Measurements from ENCODE around the gene HACL1. TPM values are rescaled to one million over a fixed set of nuclear protein-coding genes. Genes with fewer than 3 reads are reported as not detected.

HACL1 gene
- polyA plus RNA-seq, 1 of the 3 experiments (the other 2 are of a cell fraction), result 15.1 TPM

DNA sequence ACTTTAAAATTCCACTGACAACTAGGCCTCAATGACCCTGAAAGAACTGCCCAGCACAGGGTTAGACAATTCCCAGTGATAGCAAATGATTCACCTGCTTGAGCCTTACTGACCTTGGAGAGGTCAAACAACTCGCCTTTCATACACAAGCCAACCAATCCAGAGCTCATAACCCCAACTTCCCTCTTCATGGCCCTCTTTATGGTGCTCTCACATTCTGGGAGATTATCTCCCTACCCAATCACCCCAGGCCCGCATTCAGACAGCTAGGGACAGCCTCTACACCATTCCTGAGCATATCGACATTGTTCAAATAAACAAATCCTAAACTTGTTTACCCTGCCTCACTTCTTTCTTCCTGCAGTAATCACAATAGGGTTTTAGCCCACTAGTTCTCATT, 47.6 kb downstream of the HACL1 start:
- no peak overlapping the region for H2AFZ ChIP-seq (ENCODE audit: low read depth)
- ChIA-PET CTCF (no interaction called here), POLR2A (no interaction called here)
- no peaks in the 10 kb centered on the region for H3K9me2 ChIP-seq
- H3K27me3 ChIP-seq (ENCODE audit: insufficient read depth), result no peaks in the 10 kb centered on the region
- H3K4me1 ChIP-seq (ENCODE audit: control insufficient read depth in 1 of 2, insufficient read depth in 2 of 2, low read depth in 1 of 2, low read length in 1 of 2), result no peaks in the 10 kb centered on the region
- no peaks in the 10 kb centered on the region for H4K20me1 ChIP-seq (ENCODE audit: insufficient read depth)
- peaks cover 0 to 4% of the 10 kb centered on the region in 2 experiments for H3K36me3 ChIP-seq (replicated peaks in 1 of 2; ENCODE audit: control insufficient read depth in 1 of 2, insufficient read depth in 2 of 2, low read length in 1 of 2)
- H3K4me3 ChIP-seq (ENCODE audit: low read depth in 2 of 2, low read length in 1 of 2), result no peak overlapping the region
- H3K79me2 ChIP-seq (ENCODE audit: insufficient read depth), result no peaks in the 10 kb centered on the region
- H3F3A ChIP-seq (replicated peaks; ENCODE audit: insufficient read depth), result peaks cover 14% of the 10 kb centered on the region
- H3K4me2 ChIP-seq, result no peak overlapping the region
- no peaks in the 10 kb centered on the region for H3K9me3 ChIP-seq
- DNase-seq, result no peak
- H3K27ac ChIP-seq (ENCODE audit: low read depth in 2 of 2, low read length in 1 of 2), result no peak overlapping the region
- 96% methylated on average over 3 of the region's 3 CpGs for WGBS (ENCODE audit: low lambda C conversion rate)
- no peak overlapping the region for H3K9ac ChIP-seq
- TF ChIP-seq FOXJ3 (CRISPR knock-in tag; IDR thresholded peaks at IDR 0.05) (no peak), MEF2A (IDR thresholded peaks at IDR 0.05; ENCODE audit: borderline replicate concordance, low read depth) (no peak), SIN3A (IDR thresholded peaks at IDR 0.05; ENCODE audit: borderline replicate concordance, low read depth, low read length) (no peak), MXI1 (IDR thresholded peaks at IDR 0.05; ENCODE audit: low read depth, low read length) (no peak)
- TF ChIP-seq, protein P1, sequence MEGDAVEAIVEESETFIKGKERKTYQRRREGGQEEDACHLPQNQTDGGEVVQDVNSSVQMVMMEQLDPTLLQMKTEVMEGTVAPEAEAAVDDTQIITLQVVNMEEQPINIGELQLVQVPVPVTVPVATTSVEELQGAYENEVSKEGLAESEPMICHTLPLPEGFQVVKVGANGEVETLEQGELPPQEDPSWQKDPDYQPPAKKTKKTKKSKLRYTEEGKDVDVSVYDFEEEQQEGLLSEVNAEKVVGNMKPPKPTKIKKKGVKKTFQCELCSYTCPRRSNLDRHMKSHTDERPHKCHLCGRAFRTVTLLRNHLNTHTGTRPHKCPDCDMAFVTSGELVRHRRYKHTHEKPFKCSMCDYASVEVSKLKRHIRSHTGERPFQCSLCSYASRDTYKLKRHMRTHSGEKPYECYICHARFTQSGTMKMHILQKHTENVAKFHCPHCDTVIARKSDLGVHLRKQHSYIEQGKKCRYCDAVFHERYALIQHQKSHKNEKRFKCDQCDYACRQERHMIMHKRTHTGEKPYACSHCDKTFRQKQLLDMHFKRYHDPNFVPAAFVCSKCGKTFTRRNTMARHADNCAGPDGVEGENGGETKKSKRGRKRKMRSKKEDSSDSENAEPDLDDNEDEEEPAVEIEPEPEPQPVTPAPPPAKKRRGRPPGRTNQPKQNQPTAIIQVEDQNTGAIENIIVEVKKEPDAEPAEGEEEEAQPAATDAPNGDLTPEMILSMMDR (IDR thresholded peaks at IDR 0.05), result no peak
- TF ChIP-seq, protein P2, sequence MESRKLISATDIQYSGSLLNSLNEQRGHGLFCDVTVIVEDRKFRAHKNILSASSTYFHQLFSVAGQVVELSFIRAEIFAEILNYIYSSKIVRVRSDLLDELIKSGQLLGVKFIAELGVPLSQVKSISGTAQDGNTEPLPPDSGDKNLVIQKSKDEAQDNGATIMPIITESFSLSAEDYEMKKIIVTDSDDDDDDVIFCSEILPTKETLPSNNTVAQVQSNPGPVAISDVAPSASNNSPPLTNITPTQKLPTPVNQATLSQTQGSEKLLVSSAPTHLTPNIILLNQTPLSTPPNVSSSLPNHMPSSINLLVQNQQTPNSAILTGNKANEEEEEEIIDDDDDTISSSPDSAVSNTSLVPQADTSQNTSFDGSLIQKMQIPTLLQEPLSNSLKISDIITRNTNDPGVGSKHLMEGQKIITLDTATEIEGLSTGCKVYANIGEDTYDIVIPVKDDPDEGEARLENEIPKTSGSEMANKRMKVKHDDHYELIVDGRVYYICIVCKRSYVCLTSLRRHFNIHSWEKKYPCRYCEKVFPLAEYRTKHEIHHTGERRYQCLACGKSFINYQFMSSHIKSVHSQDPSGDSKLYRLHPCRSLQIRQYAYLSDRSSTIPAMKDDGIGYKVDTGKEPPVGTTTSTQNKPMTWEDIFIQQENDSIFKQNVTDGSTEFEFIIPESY (IDR thresholded peaks at IDR 0.05; ENCODE audit: borderline replicate concordance, low read depth), result no peak
- TF ChIP-seq, protein P3, sequence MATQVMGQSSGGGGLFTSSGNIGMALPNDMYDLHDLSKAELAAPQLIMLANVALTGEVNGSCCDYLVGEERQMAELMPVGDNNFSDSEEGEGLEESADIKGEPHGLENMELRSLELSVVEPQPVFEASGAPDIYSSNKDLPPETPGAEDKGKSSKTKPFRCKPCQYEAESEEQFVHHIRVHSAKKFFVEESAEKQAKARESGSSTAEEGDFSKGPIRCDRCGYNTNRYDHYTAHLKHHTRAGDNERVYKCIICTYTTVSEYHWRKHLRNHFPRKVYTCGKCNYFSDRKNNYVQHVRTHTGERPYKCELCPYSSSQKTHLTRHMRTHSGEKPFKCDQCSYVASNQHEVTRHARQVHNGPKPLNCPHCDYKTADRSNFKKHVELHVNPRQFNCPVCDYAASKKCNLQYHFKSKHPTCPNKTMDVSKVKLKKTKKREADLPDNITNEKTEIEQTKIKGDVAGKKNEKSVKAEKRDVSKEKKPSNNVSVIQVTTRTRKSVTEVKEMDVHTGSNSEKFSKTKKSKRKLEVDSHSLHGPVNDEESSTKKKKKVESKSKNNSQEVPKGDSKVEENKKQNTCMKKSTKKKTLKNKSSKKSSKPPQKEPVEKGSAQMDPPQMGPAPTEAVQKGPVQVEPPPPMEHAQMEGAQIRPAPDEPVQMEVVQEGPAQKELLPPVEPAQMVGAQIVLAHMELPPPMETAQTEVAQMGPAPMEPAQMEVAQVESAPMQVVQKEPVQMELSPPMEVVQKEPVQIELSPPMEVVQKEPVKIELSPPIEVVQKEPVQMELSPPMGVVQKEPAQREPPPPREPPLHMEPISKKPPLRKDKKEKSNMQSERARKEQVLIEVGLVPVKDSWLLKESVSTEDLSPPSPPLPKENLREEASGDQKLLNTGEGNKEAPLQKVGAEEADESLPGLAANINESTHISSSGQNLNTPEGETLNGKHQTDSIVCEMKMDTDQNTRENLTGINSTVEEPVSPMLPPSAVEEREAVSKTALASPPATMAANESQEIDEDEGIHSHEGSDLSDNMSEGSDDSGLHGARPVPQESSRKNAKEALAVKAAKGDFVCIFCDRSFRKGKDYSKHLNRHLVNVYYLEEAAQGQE (IDR thresholded peaks at IDR 0.05; ENCODE audit: low read depth, low read length), result no peak

DNA sequence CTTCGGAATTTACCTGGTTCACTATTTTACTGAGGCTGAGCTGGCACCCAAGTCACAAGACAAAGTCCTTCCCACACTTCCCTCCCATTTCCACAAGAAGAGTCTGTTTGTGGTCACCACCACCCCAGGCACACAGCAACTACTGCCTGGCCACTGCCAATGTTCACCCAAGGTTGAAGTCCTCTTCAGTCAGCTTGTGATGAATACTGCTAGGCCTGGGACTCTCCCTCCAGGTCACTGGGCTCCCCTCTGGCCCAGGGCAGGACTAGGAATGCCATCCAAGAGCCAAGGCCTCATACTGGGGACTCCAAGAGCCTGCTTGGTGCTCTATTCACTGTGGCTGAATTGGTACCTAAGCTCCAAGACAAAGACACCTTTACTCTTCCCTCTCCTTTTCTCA, 49.5 kb downstream of the HACL1 start:
- H4K20me1 ChIP-seq (ENCODE audit: insufficient read depth), result no peaks in the 10 kb centered on the region
- WGBS (ENCODE audit: low lambda C conversion rate), result no CpG with 5 or more reads among the region's 1 CpG
- H3K9ac ChIP-seq, result no peak overlapping the region
- ChIA-PET POLR2A (no interaction called here), CTCF (interaction anchor here (0.8 to 2.0 kb wide), 2 partner anchors 24 to 284 kb away, joined by 3 to 6 read pairs; no protein-coding TSS in a partner anchor)
- H3K9me3 ChIP-seq, result no peaks in the 10 kb centered on the region
- no peak for DNase-seq
- no peak overlapping the region for H2AFZ ChIP-seq (ENCODE audit: low read depth)
- no peaks in the 10 kb centered on the region for H3K27me3 ChIP-seq (ENCODE audit: insufficient read depth)
- peaks cover 0 to 4% of the 10 kb centered on the region in 2 experiments for H3K36me3 ChIP-seq (replicated peaks in 1 of 2; ENCODE audit: control insufficient read depth in 1 of 2, insufficient read depth in 2 of 2, low read length in 1 of 2)
- H3K4me3 ChIP-seq (ENCODE audit: low read depth in 2 of 2, low read length in 1 of 2), result no peak overlapping the region
- H3K9me2 ChIP-seq, result no peaks in the 10 kb centered on the region
- no peaks in the 10 kb centered on the region for H3K4me1 ChIP-seq (ENCODE audit: control insufficient read depth in 1 of 2, insufficient read depth in 2 of 2, low read depth in 1 of 2, low read length in 1 of 2)
- H3K27ac ChIP-seq (ENCODE audit: low read depth in 2 of 2, low read length in 1 of 2), result no peak overlapping the region
- TF ChIP-seq SIN3A (IDR thresholded peaks at IDR 0.05; ENCODE audit: borderline replicate concordance, low read depth, low read length) (no peak), RXRA (IDR thresholded peaks at IDR 0.05; ENCODE audit: borderline replicate concordance, low read depth) (no peak), GABPA (IDR thresholded peaks at IDR 0.05; ENCODE audit: low read depth) (no peak), RFX5 (IDR thresholded peaks at IDR 0.05; ENCODE audit: low read length) (no peak), MXI1 (IDR thresholded peaks at IDR 0.05; ENCODE audit: low read depth, low read length) (no peak), TCF12 (IDR thresholded peaks at IDR 0.05) (no peak), ELF1 (IDR thresholded peaks at IDR 0.05) (no peak), EP300 (IDR thresholded peaks at IDR 0.05; ENCODE audit: borderline replicate concordance in 1 of 2, low read depth in 1 of 2, low read length in 1 of 2) (no peak), FOXM1 (IDR thresholded peaks at IDR 0.05; ENCODE audit: low read depth) (no peak), NFIC (IDR thresholded peaks at IDR 0.05; ENCODE audit: borderline replicate concordance) (no peak), POLR2AphosphoS5 (IDR thresholded peaks at IDR 0.05; ENCODE audit: low read depth, low read length) (no peak)
- TF ChIP-seq, protein P4, sequence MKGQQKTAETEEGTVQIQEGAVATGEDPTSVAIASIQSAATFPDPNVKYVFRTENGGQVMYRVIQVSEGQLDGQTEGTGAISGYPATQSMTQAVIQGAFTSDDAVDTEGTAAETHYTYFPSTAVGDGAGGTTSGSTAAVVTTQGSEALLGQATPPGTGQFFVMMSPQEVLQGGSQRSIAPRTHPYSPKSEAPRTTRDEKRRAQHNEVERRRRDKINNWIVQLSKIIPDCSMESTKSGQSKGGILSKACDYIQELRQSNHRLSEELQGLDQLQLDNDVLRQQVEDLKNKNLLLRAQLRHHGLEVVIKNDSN (IDR thresholded peaks at IDR 0.05; ENCODE audit: borderline replicate concordance, low read depth), result no peak
- H3K4me2 ChIP-seq, result no peak overlapping the region
- no peaks in the 10 kb centered on the region for H3F3A ChIP-seq (replicated peaks; ENCODE audit: insufficient read depth)
- H3K79me2 ChIP-seq (ENCODE audit: insufficient read depth), result no peaks in the 10 kb centered on the region
